ENCODE results near the gene SLC6A3.

The SLC6A3 gene

DNA sequence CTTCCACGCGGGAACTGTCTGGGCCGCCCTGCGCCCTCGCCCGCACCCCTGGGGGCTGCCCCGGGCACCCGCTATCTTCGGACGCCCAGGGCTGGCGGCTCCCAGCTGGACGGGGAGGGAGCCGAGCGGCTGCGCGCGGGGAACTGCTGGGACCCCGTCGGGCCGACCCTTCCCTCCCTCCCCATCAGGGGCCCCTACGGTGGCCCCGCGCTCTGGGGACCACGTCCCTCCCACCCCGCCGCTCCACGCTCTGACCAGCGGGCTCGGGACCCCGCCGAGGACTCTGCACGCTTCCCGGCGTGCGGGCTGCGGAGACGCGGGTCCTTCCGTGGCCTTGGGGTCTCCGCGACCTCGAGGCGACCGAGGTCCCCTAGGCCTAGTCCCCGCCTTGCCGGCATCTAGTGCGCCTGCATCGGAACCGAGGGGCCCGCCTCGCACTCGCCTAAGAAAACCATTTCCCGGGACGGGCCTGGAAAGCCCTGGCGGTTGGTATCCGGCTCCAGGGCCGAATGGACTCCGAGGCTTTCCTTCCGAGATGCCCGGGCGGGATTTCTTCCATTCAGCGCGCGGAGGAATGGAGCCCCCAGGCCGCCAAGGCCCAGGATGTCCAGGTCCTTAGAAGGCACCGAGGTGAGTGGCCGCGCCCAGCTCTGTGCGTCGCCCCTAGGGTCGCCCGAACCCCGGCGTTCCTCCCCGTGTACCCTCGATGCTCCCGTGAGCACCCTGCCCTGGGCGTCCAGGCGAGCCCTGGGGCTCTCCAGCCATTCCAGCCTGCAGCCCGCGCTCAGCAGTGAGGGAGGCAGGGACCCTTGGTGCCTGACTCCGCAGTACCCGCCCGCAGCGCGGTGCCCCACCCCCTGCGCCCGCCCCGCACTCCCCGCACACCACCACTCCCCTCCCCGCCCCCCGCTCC is 705 bp upstream of the SLC6A3 start:
- TF ChIP-seq POLR2A (IDR thresholded peaks at IDR 0.05; ENCODE audit: extremely low read depth, insufficient read length) = no peak
- TF ChIP-seq MYC (IDR thresholded peaks at IDR 0.05; ENCODE audit: low read depth, low read length) = no peak
- TF ChIP-seq, protein P1, sequence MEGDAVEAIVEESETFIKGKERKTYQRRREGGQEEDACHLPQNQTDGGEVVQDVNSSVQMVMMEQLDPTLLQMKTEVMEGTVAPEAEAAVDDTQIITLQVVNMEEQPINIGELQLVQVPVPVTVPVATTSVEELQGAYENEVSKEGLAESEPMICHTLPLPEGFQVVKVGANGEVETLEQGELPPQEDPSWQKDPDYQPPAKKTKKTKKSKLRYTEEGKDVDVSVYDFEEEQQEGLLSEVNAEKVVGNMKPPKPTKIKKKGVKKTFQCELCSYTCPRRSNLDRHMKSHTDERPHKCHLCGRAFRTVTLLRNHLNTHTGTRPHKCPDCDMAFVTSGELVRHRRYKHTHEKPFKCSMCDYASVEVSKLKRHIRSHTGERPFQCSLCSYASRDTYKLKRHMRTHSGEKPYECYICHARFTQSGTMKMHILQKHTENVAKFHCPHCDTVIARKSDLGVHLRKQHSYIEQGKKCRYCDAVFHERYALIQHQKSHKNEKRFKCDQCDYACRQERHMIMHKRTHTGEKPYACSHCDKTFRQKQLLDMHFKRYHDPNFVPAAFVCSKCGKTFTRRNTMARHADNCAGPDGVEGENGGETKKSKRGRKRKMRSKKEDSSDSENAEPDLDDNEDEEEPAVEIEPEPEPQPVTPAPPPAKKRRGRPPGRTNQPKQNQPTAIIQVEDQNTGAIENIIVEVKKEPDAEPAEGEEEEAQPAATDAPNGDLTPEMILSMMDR (IDR thresholded peaks at IDR 0.05; ENCODE audit: low read depth, low read length) = no peak
- TF ChIP-seq, protein P2, sequence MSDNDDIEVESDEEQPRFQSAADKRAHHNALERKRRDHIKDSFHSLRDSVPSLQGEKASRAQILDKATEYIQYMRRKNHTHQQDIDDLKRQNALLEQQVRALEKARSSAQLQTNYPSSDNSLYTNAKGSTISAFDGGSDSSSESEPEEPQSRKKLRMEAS (IDR thresholded peaks at IDR 0.05; ENCODE audit: low read depth, low read length) = no peak
- no peak overlapping the region for H3K4me3 ChIP-seq (ENCODE audit: low read depth, low read length)
- DNase-seq (ENCODE audit: low read depth) = no peak

DNA sequence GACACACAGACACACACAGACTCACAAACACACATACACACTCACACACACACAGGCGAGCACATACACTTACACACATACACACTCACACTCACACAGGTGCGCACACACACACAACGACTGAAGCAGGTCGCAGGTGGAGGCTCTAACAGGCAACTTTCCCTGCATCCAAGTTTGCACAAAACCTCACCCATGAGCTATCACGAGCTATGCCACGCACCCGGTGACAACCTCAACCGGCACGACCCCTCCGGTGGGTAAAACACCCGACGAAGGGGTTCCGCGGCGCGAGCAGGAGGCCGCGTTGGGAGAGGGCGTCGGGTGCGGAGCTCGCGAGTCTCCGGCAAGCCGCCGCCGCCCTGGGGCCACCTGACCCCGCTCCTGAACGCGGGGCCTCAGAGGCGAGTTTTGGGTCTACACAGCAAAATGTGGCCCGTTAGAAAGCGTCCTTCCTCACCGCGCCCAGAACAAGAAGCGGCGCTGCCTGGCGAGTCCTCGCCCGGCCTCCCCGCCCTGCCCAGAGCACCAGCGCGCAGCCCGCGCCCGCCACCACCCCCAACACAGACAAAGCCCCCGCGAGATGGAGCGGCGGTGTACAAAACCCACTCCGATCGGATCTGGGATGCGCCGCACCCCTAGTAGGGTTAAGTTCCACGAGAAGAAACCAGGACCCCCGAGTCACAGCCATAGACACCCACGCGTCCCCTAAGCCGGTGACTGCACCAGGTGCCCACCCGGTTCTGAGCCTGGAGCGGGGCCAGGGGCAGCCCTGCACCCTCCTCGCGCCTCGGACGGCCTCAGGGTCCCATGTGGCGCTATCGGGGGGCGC is 665 bp downstream of the SLC6A3 start:
- H3K4me3 ChIP-seq (ENCODE audit: low read depth, low read length) = no peak overlapping the region
- TF ChIP-seq MYC (IDR thresholded peaks at IDR 0.05; ENCODE audit: low read depth, low read length) (no peak), POLR2A (IDR thresholded peaks at IDR 0.05; ENCODE audit: extremely low read depth, insufficient read length) (no peak)
- TF ChIP-seq, protein P1 (IDR thresholded peaks at IDR 0.05; ENCODE audit: low read depth, low read length) = no peak
- TF ChIP-seq, protein P2 (IDR thresholded peaks at IDR 0.05; ENCODE audit: low read depth, low read length) = no peak
- DNase-seq (ENCODE audit: low read depth) = no peak

DNA sequence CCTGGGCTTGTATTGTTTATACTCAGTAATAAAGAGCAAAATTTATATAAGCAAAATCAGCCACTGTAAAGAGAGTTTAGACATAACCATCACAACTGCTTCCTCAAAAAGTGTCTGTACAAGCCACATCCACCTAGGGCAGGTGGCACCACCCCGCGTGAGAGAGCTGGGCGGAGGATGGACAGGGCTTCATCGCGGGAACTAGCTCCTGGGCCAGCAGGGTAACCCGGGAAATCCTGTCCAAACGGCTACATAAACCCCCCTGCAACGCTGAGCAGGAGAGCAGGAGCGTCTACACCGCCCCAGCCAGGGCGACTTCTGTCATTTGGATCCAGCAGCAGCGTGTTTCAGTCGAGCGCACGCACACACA is 1.3 kb downstream of the SLC6A3 start:
- TF ChIP-seq, protein P1 (IDR thresholded peaks at IDR 0.05; ENCODE audit: low read depth, low read length) = no peak
- TF ChIP-seq POLR2A (IDR thresholded peaks at IDR 0.05; ENCODE audit: extremely low read depth, insufficient read length) (no peak), MYC (IDR thresholded peaks at IDR 0.05; ENCODE audit: low read depth, low read length) (no peak)
- TF ChIP-seq, protein P2 (IDR thresholded peaks at IDR 0.05; ENCODE audit: low read depth, low read length) = no peak
- H3K4me3 ChIP-seq (ENCODE audit: low read depth, low read length) = no peak overlapping the region
- no peak for DNase-seq (ENCODE audit: low read depth)

DNA sequence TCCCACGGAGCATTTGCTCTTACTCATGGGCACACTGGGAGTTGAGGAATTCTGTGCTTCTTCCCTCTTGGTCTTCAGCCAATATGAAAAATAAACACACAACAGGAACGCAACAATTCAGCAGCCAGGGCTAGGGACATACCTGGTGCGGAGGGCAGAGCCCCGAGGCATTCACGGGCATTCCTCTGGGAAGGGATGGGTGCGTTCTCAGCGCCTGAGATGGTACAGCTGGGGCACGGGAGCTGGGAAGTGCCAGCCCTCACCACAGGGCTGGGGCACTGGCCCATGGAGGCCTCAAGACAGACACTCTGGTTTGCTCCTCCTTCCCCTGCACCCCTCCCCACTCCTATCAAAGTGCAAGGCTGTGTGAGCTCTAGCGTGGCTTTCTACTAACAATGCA is 2.1 kb downstream of the SLC6A3 start:
- TF ChIP-seq MYC (IDR thresholded peaks at IDR 0.05; ENCODE audit: low read depth, low read length) (no peak), POLR2A (IDR thresholded peaks at IDR 0.05; ENCODE audit: extremely low read depth, insufficient read length) (no peak)
- TF ChIP-seq, protein P2 (IDR thresholded peaks at IDR 0.05; ENCODE audit: low read depth, low read length) = no peak
- TF ChIP-seq, protein P1 (IDR thresholded peaks at IDR 0.05; ENCODE audit: low read depth, low read length) = no peak
- no peak overlapping the region for H3K4me3 ChIP-seq (ENCODE audit: low read depth, low read length)
- DNase-seq (ENCODE audit: low read depth) = no peak

DNA sequence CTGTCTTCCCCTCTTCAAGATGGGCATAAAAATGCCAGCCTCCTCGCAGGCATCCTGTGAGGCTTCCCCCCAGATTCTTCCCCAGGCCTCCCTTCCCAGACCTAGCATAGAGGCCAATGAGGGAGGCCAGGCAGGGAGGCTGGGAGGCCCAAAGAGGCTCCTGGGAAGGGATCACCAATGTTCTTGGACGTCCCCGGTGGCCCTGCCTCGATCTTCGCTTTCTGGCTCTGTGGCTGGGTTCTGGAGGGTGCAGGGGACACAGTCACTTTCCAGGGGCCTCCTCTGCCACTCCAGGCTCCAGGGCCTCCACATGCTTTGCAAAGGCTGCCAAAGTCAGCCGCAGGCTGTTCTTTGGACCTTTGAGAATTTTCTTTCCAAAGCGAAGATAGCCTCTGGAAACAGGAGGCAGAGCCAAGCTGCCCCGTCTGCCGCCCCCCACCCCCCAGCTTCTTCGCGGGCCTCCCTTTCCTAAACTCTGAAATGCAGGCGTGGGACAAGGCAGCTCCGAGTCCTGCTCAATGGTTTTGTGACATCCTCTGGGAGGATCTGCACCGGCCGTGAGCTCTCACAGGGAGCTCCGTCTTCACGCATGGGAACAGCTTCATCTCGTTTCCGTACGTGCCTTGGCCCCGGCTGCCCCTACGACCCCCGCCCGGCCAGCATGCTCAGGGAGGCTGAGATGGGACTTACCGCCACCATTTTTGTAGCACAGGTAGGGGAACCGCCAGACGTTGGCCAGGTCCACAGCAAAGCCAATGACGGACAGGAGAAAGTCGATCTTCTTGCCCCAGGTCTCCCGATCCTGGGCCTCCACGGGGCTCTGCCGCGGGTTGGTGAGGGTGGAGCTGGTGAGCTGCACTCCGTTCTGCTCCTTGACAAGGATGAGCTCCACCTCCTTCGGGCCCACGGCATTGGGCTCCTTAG is 2.8 kb downstream of the SLC6A3 start:
- TF ChIP-seq, protein P2 (IDR thresholded peaks at IDR 0.05; ENCODE audit: low read depth, low read length) = no peak
- TF ChIP-seq, protein P1 (IDR thresholded peaks at IDR 0.05; ENCODE audit: low read depth, low read length) = no peak
- no peak for TF ChIP-seq POLR2A (IDR thresholded peaks at IDR 0.05; ENCODE audit: extremely low read depth, insufficient read length)
- TF ChIP-seq MYC (IDR thresholded peaks at IDR 0.05; ENCODE audit: low read depth, low read length) = no peak

More for the DNA sequence above, 2.8 kb downstream of the SLC6A3 start:
- no peak overlapping the region for H3K4me3 ChIP-seq (ENCODE audit: low read depth, low read length)
- no peak for DNase-seq (ENCODE audit: low read depth)
